ENCODE measurements around the gene MSH5. TPM values are rescaled to one million over a fixed set of nuclear protein-coding genes. Genes with fewer than 3 reads are reported as not detected.

The MSH5 gene
- total and polyA plus RNA-seq, 2 of the 13 experiments (the other 11 are each of a cell fraction or from before 2014, with no cell fraction given), result 10.2 to 38.7 TPM

- TF ChIP-seq HNRNPK (IDR thresholded peaks at IDR 0.05; ENCODE audit: low read depth, low read length, poor library complexity, severe bottlenecking) (no peak), ZNF619 (CRISPR knock-in tag; IDR thresholded peaks at IDR 0.05) (0 out of 2 replicates have a peak, but pooled peaks have one; percentile 53)
These were observed 36.1 kb downstream of the MSH5 start (continued) for GRCh38 chr6:31775633-31776484.

- no peaks in the 10 kb centered on the region for H3K27me3 ChIP-seq (ENCODE audit: control insufficient read depth in 1 of 2, insufficient read depth in 2 of 2, low read length in 2 of 2)
- TF ChIP-seq AKNA (CRISPR knock-in tag; IDR thresholded peaks at IDR 0.05; ENCODE audit: borderline replicate concordance) (no peak), AKAP8 (CRISPR knock-in tag; IDR thresholded peaks at IDR 0.05) (peak; percentile 8; the same call in 1 of the 2 replicates), ZMYM4 (CRISPR knock-in tag; IDR thresholded peaks at IDR 0.05) (no peak), ZNF768 (CRISPR knock-in tag; IDR thresholded peaks at IDR 0.05) (peak; percentile 0; the same call in 1 of the 2 replicates), PRMT3 (CRISPR knock-in tag; IDR thresholded peaks at IDR 0.05; ENCODE audit: borderline replicate concordance, low read depth) (peak; percentile 46; the same call in 1 of the 2 replicates), RFX3 (CRISPR knock-in tag; IDR thresholded peaks at IDR 0.05) (peak; percentile 60; the same call in 1 of the 2 replicates)
- WGBS (ENCODE audit: low lambda C conversion rate), result 20% methylated on average over 12 of the region's 14 CpGs
- H3K4me1 ChIP-seq (ENCODE audit: insufficient read depth, low read length), result peaks cover 57% of the 10 kb centered on the region
- ATAC-seq, result peak; percentile 18
- H3K27ac ChIP-seq (ENCODE audit: extremely low read length, insufficient read depth, low read length), result peak overlapping the region; percentile 70
- H2AFZ ChIP-seq (ENCODE audit: low read length), result no peak overlapping the region
- H3K9me3 ChIP-seq (ENCODE audit: low read length), result no peaks in the 10 kb centered on the region
- in situ Hi-C loops (cut with HindIII; ENCODE audit: extremely low pct_ligation_motif_present, low pct_unique_long_range_greater_than_20kb), result no loop called here
- peak overlapping the region; percentile 88 for H3K4me2 ChIP-seq (ENCODE audit: low read depth, low read length)
- intact Hi-C loops (cut with micrococcal nuclease; ENCODE audit: unreplicated experiment), result loop anchor here (10.0 kb wide), 1 partner anchor 148 kb away; the partner anchor contains the start of gene C2
- H3K9ac ChIP-seq (ENCODE audit: insufficient read depth, low read depth, low read length), result peak overlapping the region; percentile 62
- H3K79me2 ChIP-seq (ENCODE audit: insufficient read depth, low read length), result no peaks in the 10 kb centered on the region
- no TSS peak for BruUV-seq (replicated peaks)
- no peak for DNase-seq (ENCODE audit: low spot score)
- peaks cover 19 to 21% of the 10 kb centered on the region in 2 experiments; a peak in 4 of 5 replicates for H3K36me3 ChIP-seq (replicated peaks in 1 of 2; ENCODE audit: control insufficient read depth in 1 of 2, insufficient read depth in 2 of 2, low read length in 2 of 2)
- H3K4me3 ChIP-seq (replicated peaks in 1 of 3; ENCODE audit: insufficient read depth in 1 of 3, low read depth in 2 of 3, low read length in 3 of 3), result peak overlapping the region; percentile 45 to 72 (median 48)
- H4K20me1 ChIP-seq (ENCODE audit: insufficient read depth, low read length), result no peaks in the 10 kb centered on the region
- no peak for FAIRE-seq
- ChIA-PET POLR2A (interaction anchor here (1.3 to 9.0 kb wide), 12 partner anchors 10 to 119 kb away, joined by 3 to 279 read pairs (median 16); partner anchors contain the start of genes CLIC1, DDAH2, HSPA1A and HSPA1B), CTCF (ENCODE audit: low intra/inter-chr PET ratio, low total read pairs) (no interaction called here)
These were observed 36.7 kb downstream of the MSH5 start for GRCh38 chr6:31776485-31776988.

All from HepG2 (cell line).